Measurements from ENCODE around the gene MYCL.

MYCL gene

GRCh38 chr1:39850606-39851216 is 51.0 kb downstream of the MYCL start:
- peaks cover 25% of the 10 kb centered on the region for H3K4me1 ChIP-seq (ENCODE audit: control insufficient read depth, insufficient read depth, low read length, unreplicated experiment)
- no peak overlapping the region for H3K27ac ChIP-seq (ENCODE audit: low read depth, low read length)
- no peaks in the 10 kb centered on the region for H3K27me3 ChIP-seq (ENCODE audit: insufficient read depth, low read length)
- H3K4me3 ChIP-seq (ENCODE audit: low read depth, low read length), result no peak overlapping the region
- no peaks in the 10 kb centered on the region for H3K79me2 ChIP-seq (ENCODE audit: control insufficient read depth, insufficient read depth, low read length, unreplicated experiment)
- H2AFZ ChIP-seq (ENCODE audit: low read length, unreplicated experiment), result no peak overlapping the region
- peaks cover 21% of the 10 kb centered on the region; the same call in 1 of the 2 replicates for H3K36me3 ChIP-seq (ENCODE audit: insufficient read depth, low read length)

DNA sequence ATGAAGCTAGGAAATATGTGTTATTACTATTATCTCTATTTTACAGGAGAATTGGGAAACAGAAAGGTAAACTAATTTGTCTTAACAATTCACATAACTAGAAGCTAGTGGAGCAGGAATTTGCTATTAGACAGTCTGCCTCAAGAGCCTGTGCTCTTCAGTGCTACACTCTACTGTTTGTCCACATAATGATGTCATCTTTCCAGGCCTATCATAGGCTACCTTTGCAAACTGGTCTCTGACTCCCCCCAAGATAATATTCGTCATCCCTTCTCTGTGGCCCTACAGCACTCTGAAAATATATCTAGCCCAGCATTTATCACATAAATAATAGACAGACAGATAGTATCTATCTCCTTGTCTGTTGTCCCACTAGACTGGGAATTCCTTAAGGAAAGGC is 52.5 kb downstream of the MYCL start:
- H3K27me3 ChIP-seq (ENCODE audit: insufficient read depth, low read length), result no peaks in the 10 kb centered on the region
- H3K36me3 ChIP-seq (ENCODE audit: insufficient read depth, low read length), result peaks cover 27% of the 10 kb centered on the region
- peaks cover 31% of the 10 kb centered on the region for H3K4me1 ChIP-seq (ENCODE audit: control insufficient read depth, insufficient read depth, low read length, unreplicated experiment)
- no peaks in the 10 kb centered on the region for H3K79me2 ChIP-seq (ENCODE audit: control insufficient read depth, insufficient read depth, low read length, unreplicated experiment)
- no peak overlapping the region for H3K27ac ChIP-seq (ENCODE audit: low read depth, low read length)
- H2AFZ ChIP-seq (ENCODE audit: low read length, unreplicated experiment), result no peak overlapping the region
- H3K4me3 ChIP-seq (ENCODE audit: low read depth, low read length), result no peak overlapping the region

- Histone ChIP-seq H3K4me3 (ENCODE audit: low read depth, low read length) (no peak overlapping the region), H2AFZ (ENCODE audit: low read length, unreplicated experiment) (no peak overlapping the region), H3K4me1 (ENCODE audit: control insufficient read depth, insufficient read depth, low read length, unreplicated experiment) (peaks cover 30% of the 10 kb centered on the region), H3K79me2 (ENCODE audit: control insufficient read depth, insufficient read depth, low read length, unreplicated experiment) (no peaks in the 10 kb centered on the region), H3K27me3 (ENCODE audit: insufficient read depth, low read length) (no peaks in the 10 kb centered on the region), H3K27ac (ENCODE audit: low read depth, low read length) (no peak overlapping the region), H3K36me3 (ENCODE audit: insufficient read depth, low read length) (peaks cover 29% of the 10 kb centered on the region)
These were observed 53.8 kb downstream of the MYCL start for GRCh38 chr1:39847940-39848339.

- H3K79me2 ChIP-seq (ENCODE audit: control insufficient read depth, insufficient read depth, low read length, unreplicated experiment), result no peaks in the 10 kb centered on the region
- H3K36me3 ChIP-seq (ENCODE audit: insufficient read depth, low read length), result peaks cover 36% of the 10 kb centered on the region
- no peak overlapping the region for H3K4me3 ChIP-seq (ENCODE audit: low read depth, low read length)
- H3K27ac ChIP-seq (ENCODE audit: low read depth, low read length), result peak overlapping the region; percentile 68; the same call in 1 of the 2 replicates
- H2AFZ ChIP-seq (ENCODE audit: low read length, unreplicated experiment), result no peak overlapping the region
- H3K4me1 ChIP-seq (ENCODE audit: control insufficient read depth, insufficient read depth, low read length, unreplicated experiment), result peaks cover 20% of the 10 kb centered on the region
- no peaks in the 10 kb centered on the region for H3K27me3 ChIP-seq (ENCODE audit: insufficient read depth, low read length)
These were observed 54.9 kb downstream of the MYCL start for GRCh38 chr1:39846796-39847195.

GRCh38 chr1:39845569-39846566 is 55.8 kb downstream of the MYCL start:
- H2AFZ ChIP-seq (ENCODE audit: low read length, unreplicated experiment), result no peak overlapping the region
- peaks cover 45% of the 10 kb centered on the region for H3K36me3 ChIP-seq (ENCODE audit: insufficient read depth, low read length)
- peak overlapping the region; percentile 29; the same call in 1 of the 2 replicates for H3K4me3 ChIP-seq (ENCODE audit: low read depth, low read length)
- H3K27me3 ChIP-seq (ENCODE audit: insufficient read depth, low read length), result no peaks in the 10 kb centered on the region
- H3K27ac ChIP-seq (ENCODE audit: low read depth, low read length), result peak overlapping the region; percentile 68
- peaks cover 20% of the 10 kb centered on the region for H3K4me1 ChIP-seq (ENCODE audit: control insufficient read depth, insufficient read depth, low read length, unreplicated experiment)
- H3K79me2 ChIP-seq (ENCODE audit: control insufficient read depth, insufficient read depth, low read length, unreplicated experiment), result no peaks in the 10 kb centered on the region

Measured in ACC112 (cell line).